Measurements from ENCODE around the gene ACOT6.
"Not testable (repeated sequence)": the region's sequence is repeated elsewhere in the genome, so short reads cannot be mapped to it uniquely, and the experiment has no call there.

Gene ACOT6

GRCh38 chr14:73602994-73603393 is 9.3 kb upstream of the ACOT6 start:
- no peak for DNase-seq

- no peak for DNase-seq
These were observed 6.0 kb upstream of the ACOT6 start for GRCh38 chr14:73606271-73606670.

- DNase-seq: no peak
These were observed 5.1 kb upstream of the ACOT6 start for GRCh38 chr14:73607241-73607640.

- DNase-seq: no peak
These were observed 1.6 kb upstream of the ACOT6 start for GRCh38 chr14:73610687-73611086.

- no peak for DNase-seq
These were observed 698 bp downstream of the ACOT6 start for GRCh38 chr14:73613046-73613383.

- no peak for DNase-seq
These were observed 1.2 kb downstream of the ACOT6 start for GRCh38 chr14:73613419-73613963.

- no peak for DNase-seq
These were observed 4.5 kb downstream of the ACOT6 start for GRCh38 chr14:73616831-73617230.

- no peak for DNase-seq
These were observed 7.2 kb downstream of the ACOT6 start for GRCh38 chr14:73619524-73619923.

- DNase-seq: no peak
These were observed 8.0 kb downstream of the ACOT6 start for GRCh38 chr14:73620268-73620667.

- no peak for DNase-seq
These were observed 11.3 kb downstream of the ACOT6 start for GRCh38 chr14:73623504-73624054.

GRCh38 chr14:73625706-73626105 is 13.4 kb downstream of the ACOT6 start:
- DNase-seq: no peak

- DNase-seq: no peak
These were observed 14.8 kb downstream of the ACOT6 start for GRCh38 chr14:73627151-73627558.

GRCh38 chr14:73630009-73630780 is 17.9 kb downstream of the ACOT6 start:
- no peak for DNase-seq

- DNase-seq: peak; percentile 73
These were observed 21.0 kb downstream of the ACOT6 start for GRCh38 chr14:73633116-73634010.

- DNase-seq: no peak
These were observed 21.9 kb downstream of the ACOT6 start for GRCh38 chr14:73634011-73634833.

GRCh38 chr14:73636355-73636754 is 24.0 kb downstream of the ACOT6 start:
- DNase-seq: not testable (repeated sequence)

- DNase-seq: no peak
These were observed 25.5 kb downstream of the ACOT6 start for GRCh38 chr14:73637830-73638229.

GRCh38 chr14:73640796-73641365 is 28.6 kb downstream of the ACOT6 start:
- DNase-seq: no peak

GRCh38 chr14:73644531-73645247 is 32.4 kb downstream of the ACOT6 start, which contains the start of gene DNAL1:
TSS of gene DNAL1 (plus strand) at chr14:73644986. CDS start at chr14:73645040, 54 bp downstream.
- peak; percentile 93 for DNase-seq

- no peak for DNase-seq
These were observed 32.9 kb downstream of the ACOT6 start for GRCh38 chr14:73645248-73645610.

GRCh38 chr14:73651005-73651404 is 38.7 kb downstream of the ACOT6 start:
- no peak for DNase-seq

GRCh38 chr14:73655851-73656250 is 43.5 kb downstream of the ACOT6 start:
- no peak for DNase-seq

Data from CD4-positive, alpha-beta T cell treated with Interleukin-21 for 1 hour (primary cell).